CD4-positive, alpha-beta T cell treated with Interleukin-6 for 4 hours (primary cell): ENCODE data around the gene SLC38A2.

Source experiments
- DNase-seq: peaks from one replicate; pipeline ENCODE4 v3.0.0-alpha.2; 2020; ENCODE audit warnings: mixed read lengths

SLC38A2 gene

DNA sequence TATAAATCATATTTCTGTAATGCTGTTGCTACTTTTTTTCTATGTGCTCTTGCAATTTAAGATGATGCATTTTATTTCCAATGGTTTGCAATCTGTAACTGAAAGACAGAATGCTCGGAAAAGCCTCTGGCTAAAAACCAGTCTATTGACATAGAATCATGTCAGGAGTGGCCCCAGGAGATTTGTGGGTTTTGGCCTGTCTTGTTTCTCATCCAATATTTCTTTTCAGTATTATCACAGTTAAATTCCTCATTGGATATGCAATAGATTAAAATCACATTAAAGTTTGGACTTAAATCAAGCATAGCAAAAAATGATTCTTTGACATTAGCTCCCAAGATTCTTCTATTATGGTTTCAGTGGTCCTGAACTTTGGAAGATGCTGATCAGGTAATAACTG lies 19.1 kb upstream of the SLC38A2 start:
- DNase-seq, result no peak

DNA sequence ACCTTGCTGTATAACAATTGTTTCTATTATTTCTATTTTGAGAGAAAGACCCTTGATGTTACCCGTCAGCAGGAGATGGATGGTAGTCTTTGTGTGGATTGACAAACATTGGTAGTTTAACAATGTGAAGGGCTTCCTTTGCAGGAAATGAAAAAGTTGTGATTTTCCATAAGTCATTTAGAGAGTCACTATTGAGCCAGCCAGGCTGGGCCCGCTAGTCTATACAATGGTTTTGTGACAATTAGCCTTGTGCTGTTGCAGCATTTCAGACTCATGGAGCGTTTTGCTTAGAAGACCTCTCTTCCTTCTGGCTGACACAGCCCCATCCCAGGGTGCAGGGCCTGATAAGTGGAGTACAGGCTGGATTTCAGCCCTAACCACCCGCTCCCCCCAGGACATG lies 18.3 kb upstream of the SLC38A2 start:
- no peak for DNase-seq

DNA sequence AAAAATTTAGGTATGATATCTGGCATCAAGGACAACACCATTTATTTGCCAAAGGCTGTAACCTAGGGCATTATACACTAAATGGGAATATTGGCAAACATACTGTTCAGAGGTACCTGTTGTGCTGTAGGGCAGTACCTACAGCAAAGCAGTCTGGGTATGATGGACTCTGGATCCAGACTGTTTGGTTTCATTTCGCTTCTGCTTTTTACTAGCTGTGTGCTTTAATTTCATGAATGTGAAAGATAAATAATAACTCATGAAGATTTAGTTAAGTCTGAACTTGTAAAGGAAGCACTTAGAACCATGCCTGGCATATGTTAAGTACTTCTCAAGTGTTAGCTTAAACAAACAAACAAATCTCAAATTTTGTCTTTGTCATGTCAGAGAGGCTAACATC lies 17.7 kb upstream of the SLC38A2 start:
- DNase-seq, result no peak

DNA sequence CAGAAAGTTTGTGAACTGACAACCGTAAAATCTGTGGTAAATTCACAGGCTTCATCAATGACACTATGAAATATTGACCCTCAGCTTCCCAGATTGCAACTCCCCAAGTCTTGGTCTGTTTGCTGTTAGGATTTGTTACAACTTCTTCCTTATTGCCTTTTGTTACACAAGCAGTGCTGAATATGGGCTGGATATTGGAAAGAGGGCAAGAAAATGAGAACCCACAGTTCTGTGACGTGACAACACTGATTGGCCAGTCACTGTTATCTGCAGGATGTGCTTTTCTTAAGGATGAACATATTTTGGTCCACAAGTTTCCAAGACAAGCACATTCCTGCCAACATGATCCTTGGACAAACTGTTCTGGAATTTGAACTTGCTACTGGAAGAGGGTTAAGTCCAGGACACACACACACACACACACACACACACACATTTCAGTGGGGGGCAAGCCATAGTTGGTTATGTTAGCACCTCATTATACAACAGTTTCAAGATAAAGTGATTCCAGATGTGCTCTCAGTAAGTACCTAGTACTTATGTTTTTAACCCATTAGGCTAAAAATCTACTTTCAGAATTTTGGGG lies 16.6 kb upstream of the SLC38A2 start:
- DNase-seq, result no peak

DNA sequence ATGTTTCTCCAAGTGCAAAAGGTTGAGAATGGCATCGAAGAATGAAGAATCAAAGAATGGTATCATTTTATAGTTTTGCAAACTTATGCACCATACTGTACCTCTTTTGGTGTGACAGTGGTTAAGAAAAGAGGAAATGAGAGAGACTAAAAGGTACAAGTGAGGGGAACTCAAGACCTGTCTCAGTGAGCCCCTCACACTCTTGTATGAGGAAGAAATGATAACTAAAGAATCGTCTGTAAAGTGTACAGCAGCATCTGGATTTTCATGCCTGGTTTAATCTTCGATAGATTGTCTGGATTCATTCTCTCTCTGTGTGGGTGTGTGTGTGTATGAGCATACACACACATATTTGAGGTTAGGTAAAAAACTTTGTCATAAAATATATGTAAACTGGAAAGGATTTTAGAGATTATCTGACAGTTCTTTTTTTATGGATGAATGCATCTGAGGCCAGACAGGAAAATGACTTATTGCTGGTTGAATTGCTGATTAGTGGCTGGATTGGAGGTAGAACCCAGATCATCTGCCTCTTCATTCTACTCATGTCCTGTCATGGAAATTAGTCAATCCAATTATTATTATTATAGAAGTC lies 16.0 kb upstream of the SLC38A2 start:
- DNase-seq, result no peak

DNA sequence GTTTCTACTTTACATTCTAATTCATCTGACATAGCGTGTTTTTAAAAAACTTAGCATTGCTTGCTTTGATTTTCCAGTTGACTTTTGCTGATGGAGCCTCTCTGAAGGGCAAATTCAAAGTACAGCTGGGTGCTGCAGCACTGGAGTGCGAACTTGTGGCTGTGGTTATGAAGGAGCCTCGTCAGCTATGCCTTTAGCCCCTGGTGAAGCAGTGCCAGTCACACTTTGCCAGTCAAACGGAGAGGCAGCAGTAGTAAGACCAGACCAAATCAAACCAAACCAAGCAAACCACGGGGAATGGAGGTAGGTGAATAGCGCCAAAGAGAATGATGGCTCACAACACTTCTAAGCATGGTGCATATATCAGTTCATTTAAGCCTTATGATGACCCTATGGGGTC lies 15.1 kb upstream of the SLC38A2 start:
- DNase-seq, result peak; percentile 20

DNA sequence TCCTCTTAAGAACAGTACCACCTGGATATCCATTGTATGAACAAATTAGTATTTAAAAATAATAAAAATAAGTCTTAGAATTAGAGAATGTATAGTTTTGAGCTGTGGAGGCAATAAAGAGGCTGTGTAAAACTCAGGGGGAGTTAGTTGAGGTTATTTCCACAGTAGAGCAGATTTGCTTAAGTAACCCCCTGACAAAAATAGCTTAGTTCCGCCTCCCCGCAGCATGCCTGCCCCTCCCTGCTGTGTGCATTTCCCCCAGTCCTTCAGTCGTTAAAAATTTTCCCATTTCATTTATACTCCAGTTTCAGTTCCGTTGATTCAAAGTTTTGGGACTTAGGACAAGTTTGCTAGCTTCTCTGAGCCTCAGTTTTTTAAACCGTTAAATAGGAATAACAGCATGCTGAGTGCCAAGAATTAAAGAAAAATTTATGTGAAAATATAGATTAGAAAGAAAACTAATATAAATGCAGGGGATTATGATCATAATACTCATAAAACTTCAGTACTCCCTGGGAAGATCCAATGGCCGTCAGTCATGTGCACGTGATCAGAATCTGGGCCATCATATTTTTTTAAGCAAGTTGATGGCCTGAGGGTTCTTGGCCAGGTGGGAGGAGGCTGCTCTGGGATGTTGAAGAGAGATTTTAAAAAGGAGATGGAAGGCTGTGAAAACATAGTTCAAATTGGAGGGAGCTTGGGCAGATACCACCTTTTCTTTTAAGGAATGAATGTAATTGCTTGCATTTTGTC lies 14.5 kb upstream of the SLC38A2 start:
- no peak for DNase-seq

DNA sequence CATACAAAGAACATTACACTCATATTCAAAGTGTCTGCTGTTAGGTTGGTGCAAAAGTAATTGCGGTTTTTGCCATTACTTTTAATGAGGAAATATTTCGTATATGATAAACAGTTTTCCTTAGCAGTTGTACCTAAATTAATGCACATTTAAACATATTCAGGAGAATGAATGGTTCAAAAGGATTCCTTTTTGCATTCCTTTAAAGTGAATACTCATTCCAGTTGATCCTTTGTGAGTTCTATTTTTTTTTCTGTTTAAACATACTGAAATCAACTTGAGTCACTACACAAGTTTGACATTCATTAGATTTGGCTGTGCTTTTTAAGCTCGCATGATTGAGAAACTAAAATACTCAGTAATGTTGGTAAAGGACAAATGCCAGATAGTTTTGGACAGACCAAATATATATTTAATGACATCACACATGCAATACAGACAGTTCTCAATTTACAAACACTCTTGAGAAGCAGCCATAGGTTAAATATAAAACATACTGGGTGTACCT lies 13.8 kb upstream of the SLC38A2 start:
- DNase-seq, result no peak

DNA sequence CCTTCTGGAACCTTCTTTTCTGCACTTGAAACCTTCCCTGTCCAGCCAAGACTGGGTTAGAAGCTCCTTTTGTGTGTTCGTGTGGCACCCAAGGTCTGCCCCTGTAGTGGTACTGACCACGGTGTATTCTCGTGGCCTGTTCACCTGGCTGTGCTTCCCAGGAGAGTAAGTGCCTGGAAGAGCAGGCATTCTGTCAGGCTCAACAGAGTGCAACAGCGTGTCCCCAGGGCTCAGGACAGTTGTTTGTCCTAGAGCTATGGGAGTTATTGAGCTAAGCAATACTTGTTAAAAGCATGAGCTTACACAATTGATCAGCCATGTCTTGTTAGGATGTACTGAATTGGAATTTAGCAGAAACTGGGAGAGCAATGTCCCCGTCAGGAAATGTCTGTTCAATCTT lies 12.9 kb upstream of the SLC38A2 start:
- no peak for DNase-seq

DNA sequence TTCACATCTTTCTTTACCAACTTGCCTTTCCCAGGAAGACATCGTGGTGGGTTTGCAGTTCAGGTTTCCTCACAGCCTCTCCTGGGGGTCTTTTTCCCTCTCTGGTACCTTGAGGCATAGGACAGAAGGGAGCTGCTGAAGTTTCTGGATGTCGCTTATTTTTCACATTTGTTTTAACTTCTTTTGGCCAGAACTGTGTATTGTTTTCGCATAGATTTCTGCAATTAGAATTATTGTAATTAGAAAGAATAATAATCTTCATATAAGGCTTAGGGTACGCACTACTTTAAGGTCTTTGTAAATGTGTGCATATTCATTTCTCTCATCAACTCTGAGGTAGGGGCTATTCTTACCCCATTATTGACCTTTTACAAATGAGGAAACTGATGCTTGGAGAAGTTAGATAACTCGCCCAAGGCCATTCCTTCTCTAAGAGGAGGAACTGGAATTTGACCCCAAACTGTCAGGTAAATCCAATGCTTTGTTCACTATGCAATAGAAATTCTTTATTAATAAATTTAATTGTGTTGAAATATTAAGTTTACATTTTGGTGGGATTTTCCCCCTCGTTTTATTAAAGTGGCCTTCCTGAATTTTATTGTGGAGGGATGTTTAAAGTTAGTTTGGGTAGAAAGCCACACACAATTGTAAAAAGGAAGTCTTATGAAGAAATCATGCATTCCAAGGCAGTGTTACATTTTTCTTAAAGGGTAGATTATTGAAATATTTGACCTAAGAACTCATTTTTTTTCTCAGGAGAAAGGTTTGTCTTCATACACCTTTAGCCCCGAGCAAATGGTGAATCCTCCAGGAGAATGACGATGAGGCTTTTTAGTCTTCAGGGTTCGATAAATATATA lies 12.1 kb upstream of the SLC38A2 start:
- DNase-seq, result no peak

DNA sequence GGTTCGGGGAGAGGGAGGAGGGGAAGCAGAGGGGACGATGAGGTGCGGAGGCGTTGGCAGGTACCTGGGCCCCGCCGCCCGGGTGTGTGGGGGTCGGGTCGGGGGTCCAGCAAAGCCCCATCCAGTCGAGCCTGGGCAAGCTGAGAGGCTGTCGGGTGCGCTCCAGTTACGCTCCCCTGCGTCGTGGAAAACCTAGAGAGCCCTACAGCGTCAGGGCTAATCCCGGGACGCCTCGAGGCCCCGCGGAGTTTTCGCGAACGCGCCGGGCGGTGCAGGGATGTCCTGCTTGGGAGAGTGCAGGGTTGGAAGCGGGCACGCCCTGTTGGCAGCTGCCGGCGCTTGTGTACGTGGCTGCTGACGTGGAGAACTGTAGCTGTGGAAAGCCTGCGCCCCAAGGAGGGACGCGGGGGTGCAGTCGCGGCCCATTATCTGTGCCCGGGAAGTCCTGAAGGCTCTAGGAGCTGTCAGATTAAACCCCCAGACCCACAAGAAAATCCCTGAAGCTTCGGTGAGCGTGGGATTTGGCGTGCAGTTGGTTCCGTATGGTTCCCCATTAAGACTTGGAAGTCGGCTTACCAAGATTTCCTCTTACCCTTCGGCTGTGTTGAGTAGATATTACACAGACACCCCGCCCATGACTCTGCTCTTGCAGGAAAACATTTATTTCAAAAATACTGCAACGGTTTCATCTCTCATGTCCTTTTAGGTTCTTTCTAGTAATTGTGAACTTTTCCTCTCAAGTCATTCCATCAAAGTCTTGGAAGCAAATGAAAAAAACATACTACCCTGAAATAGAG lies 11.3 kb upstream of the SLC38A2 start:
- DNase-seq, result peak; percentile 78

DNA sequence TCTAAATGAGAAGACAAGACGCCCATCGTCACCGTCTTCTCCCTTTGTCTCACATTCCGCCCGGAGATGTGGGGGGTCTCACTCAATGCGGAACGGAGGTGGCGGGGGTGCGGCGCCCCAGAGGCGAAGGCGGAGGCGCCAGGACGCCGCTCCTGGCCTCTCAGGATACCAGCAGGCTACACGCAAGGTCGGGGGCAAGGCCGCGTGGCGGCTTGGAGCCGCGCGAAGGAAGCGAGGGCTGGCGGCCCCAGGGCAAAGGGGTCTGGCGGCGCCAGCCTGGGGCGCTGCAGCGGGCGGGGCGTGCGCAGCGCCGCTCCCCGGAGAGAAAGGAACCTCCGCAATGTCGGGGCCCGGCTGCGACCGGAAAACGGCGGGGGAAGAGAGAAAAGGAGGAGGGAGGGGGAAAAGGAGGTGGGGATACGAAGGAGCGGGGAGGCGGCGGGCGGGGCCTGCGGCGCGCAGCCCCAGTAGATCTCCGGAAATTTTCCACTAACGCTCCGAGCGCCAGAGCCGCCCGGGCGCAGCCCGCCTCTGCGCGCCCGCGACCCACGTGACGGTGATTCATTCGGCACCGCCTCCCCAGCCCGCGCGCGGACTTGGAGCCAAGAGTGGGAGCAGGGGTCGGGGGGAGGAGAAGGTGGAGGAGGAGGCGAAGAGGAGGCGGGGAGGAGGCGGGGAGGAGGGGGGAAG lies 10.5 kb upstream of the SLC38A2 start:
- peak; percentile 97 for DNase-seq

DNA sequence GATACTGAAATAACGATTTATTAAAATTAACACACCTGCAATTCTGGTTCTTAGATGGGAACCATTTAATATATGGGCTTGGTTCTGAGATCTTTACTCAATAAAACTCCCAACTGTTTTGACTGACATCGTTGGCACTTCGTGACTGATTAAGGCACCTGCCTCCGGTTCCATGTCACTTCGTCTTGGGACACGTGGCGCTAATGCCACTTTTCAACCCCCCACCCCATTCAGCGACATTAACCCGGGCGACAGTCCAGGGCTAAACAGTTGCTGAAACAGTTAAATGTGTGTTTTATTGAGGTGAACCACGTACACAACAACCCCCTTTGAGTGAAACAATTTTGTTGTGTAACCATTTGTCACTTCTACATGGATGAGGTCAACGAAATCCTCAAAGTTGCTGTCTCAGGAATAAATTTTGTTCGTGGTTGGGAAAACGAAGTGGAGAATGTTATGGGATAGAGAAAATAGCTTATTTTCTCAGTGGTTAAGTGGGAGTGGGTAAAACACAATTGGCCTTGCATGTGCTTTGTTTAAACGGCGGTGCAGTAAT lies 9.9 kb upstream of the SLC38A2 start:
- no peak for DNase-seq

DNA sequence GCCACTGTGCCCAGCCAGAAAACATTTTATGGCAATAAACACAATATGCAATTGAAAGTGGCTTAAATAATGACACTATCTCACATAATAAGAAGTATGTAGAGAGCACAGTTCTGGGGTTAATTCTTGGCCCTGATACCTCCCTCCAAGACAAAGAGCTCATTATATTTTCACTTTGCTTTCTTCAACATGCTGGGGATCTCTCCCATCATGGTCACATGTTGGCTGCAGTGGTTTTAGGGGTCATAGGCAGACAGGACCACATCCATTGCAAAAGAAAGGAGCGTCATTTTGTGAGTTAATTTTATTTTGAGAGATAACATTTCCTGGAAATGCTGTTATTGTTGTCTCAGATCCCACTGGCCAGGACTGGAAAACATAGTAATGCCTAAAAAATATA lies 8.3 kb upstream of the SLC38A2 start:
- no peak for DNase-seq

DNA sequence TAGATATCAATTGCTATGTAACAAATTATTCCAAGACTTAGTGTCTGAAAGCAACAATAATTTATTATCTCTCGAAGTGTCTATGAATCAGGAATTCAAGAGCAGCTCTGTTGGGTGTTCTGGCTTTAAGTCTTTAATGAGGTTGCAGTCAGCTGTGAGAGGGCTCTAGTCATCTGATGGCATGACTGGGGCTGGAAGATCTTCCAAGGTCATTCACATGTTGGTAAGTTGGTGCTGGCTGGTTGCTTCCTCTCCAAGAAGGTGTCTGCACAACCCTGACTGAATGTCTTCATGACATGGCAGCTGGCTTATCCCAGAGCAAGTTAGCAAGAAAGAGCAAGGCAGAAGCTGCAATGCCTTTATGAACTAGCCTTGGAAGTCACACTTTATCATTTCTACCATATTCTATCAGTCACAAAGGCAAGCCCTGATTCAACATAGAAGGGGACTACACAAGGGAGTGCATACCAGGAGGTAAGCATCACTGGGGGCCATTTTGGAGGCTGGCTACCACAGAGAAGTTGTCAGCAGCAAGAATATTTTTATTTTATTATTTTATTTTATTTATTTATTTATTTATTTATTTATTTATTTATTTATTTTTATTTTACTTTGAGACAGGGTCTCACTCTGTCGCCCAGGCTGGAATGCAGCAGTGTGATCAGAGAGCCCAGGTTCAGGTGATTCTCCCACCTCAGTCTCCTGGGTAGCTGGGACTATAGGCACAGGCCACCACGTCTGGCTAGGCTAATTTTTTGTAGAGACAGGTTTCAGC lies 7.6 kb upstream of the SLC38A2 start:
- DNase-seq, result no peak

DNA sequence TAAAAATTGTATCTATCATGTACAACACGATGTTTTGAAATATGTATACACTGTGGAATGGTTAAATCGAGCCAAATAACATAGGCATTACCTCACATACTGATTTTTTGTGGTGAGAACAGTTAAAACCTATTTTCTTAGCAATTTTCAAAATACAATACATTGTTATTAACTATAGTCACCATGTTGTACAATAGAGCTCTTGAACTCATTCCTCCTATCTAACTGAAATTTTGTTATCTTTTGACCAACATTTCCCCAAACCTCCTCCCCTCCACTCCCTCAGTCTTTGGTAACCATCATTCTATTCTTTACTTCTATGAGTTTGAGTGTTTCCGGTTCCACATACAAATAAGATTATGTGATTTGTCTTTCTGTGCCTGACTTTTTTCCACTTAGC lies 6.8 kb upstream of the SLC38A2 start:
- no peak for DNase-seq

DNA sequence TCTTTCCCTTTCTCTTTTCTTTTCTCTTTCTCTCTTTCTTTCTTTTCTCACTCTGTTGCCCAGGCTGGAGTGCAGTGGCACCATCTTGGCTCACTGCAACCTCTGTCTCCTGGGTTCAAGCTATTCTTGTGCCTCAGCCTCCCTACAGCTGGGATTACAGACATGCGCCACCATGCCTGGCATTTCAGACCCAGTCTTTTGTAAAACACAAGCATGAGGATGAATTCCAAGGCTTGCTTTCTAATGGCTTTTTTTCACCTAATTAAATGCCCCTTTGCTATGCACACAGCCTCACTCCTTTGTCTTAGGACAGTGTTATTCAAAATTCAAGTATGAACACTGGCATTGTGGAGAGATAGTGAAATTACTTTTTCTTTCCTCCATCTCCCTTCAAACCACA lies 6.0 kb upstream of the SLC38A2 start:
- no peak for DNase-seq

DNA sequence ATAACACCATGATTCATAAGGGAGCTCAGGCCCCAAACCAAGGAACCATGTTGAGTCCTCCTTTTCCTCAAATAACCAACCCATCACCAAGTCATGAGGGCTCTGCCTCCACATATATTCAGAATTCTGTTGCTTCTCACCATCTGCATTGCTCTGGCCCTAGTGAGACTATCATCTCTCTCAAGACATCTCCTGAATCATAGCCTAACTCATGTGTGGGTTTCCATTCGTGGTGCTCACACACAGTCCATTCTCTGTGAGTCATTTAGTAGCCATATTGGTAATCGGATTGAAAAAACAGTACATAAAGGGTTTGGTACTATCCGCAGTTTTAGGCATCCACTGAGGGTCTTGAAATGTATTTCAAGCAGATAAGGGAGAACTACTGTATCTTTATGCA lies 5.1 kb upstream of the SLC38A2 start:
- no peak for DNase-seq

DNA sequence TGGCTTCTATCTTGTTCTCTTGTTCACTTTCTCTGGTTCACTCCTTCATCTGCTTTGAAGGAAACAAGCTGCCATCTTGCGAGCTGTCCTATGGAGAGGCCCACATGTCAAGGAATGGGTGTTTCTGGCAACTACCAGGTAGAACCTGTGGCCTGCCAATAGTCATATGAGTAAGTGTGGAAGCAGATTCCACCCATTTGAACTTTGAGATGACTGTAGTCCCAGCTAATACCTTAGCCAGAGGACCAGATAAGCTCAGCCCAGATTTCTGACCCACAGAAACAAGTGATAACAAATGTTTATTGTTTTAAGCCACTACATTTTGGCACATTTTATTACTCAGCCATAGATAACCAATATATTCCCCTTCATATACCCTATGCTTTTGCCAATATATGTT lies 4.0 kb upstream of the SLC38A2 start:
- no peak for DNase-seq

DNA sequence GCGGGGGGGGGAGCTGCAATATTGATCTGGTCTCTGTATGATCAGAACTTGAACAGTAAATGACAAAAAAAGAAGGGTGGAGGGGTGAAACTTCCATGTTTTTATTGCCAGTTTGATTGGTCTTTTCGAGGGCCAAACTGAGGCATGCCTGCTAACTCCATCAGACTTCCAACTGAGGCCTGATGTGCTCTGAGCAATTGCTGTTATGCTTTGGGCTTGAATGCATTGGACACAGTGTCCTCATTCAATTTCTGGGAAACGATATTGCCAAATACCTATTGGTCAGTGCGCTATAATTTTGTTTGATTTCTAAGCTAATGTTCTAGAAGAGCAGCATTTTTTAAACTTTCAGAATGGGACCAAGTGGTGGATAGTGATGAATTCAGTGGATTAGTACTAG lies 2.1 kb upstream of the SLC38A2 start:
- no peak for DNase-seq

DNA sequence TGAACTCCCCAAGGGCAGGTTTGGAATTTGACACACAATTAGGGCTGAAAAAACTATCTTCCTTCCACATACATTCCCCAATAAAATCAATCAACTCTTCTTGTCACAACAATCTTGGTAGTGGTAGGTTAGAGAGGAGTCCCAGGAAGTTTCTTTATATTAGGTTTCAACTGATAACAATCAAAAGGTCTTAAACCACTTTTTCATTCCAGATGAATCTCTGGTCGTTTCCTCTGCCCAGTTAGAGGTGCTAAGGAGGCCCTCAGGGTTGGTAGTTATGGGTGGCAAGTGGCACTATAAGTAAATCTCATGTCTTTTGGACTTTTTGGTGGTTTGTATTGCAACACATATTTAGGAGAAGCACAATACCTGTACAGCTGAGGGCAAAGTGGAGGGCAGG lies 1.7 kb upstream of the SLC38A2 start:
- DNase-seq, result no peak
